Endothelial cell of umbilical vein (primary cell): ENCODE measurements around the gene TOM1. TPM values are rescaled to one million over a fixed set of nuclear protein-coding genes. Genes with fewer than 3 reads are reported as not detected.

Experiments
- BruUV-seq: library from RNA; stranded (reverse); fragments of 400-500 nt; replicated peaks from 2 replicates; lab custom pipeline; 2021; lab: Mats Ljungman, UMichigan
- CTCF ChIA-PET: fragments of 300-600, 350-600 bp; sonication (Branson Sonifier 250); formaldehyde crosslinking; loops from one replicate; lab custom pipeline; 2021; ENCODE audit warnings: antibody characterized with exemption, inconsistent platforms; lab: Charles Lee
- POLR2A ChIA-PET: fragments of 300-600, 350-600 bp; sonication (Branson Sonifier 250); formaldehyde crosslinking; loops from one replicate; lab custom pipeline; 2021; ENCODE audit warnings: antibody characterized with exemption, inconsistent platforms; lab: Charles Lee
- DNase-seq: peaks from one replicate; pipeline ENCODE4 v3.0.0-alpha.2; 2011; ENCODE audit warnings: low read depth, low spot score
- FAIRE-seq: peaks from 2 replicates; lab custom pipeline; 2011; peaks lifted over from hg19 to GRCh38; lab: Jason Lieb, UNC
- H2AFZ ChIP-seq: 2 replicates; pipeline ENCODE4 v1.6.0; 2012; ENCODE audit warnings: low read depth, low read length, control low read depth, inconsistent platforms
- H3K27ac ChIP-seq: 2 replicates; pipeline ENCODE4 v1.5.1; 2011; ENCODE audit warnings: low read depth, mild to moderate bottlenecking, control low read depth, low read length, moderate library complexity; ENCODE audit not compliant: insufficient read depth
- H3K27me3 ChIP-seq, 2 experiments: 2 replicates each; pipeline versions ENCODE4 v1.6.0 to v1.6.1; 2011; ENCODE audit warnings: low read length in 2 of 2, mixed read lengths in 1 of 2; ENCODE audit not compliant: control insufficient read depth in 2 of 2, insufficient read depth in 2 of 2
- H3K36me3 ChIP-seq, 2 experiments: 2 replicates in 1 of 2; 3 replicates in 1 of 2; pipeline ENCODE4 v1.5.1; 2011; ENCODE audit warnings: low read length in 2 of 2, mild to moderate bottlenecking in 1 of 2, moderate library complexity in 1 of 2; ENCODE audit not compliant: control insufficient read depth in 2 of 2, insufficient read depth in 2 of 2; ENCODE audit errors: extremely low read depth in 1 of 2
- H3K4me1 ChIP-seq: 3 replicates; pipeline ENCODE4 v1.5.1; 2011; ENCODE audit warnings: mild to moderate bottlenecking, low read length; ENCODE audit not compliant: control insufficient read depth, insufficient read depth; ENCODE audit errors: extremely low read depth
- H3K4me2 ChIP-seq: 2 replicates; pipeline ENCODE4 v1.6.1; 2011; ENCODE audit warnings: low read length, control low read depth, mixed read lengths; ENCODE audit not compliant: insufficient read depth
- H3K4me3 ChIP-seq, 3 experiments: fragments of 200-600 bp in 1 of 3; sonication (generic), shearing (Covaris generic) in 1 of 3; replicated peaks in 1 of 3; 2 replicates each; pipeline ENCODE4 v1.5.1; 2011 to 2016; ENCODE audit warnings: control low read depth in 3 of 3, low read length in 3 of 3, mild to moderate bottlenecking in 2 of 3, inconsistent platforms in 1 of 3, low read depth in 1 of 3, moderate library complexity in 1 of 3; ENCODE audit not compliant: insufficient read depth in 1 of 3
- H3K79me2 ChIP-seq: 2 replicates; pipeline ENCODE4 v1.6.0; 2012; ENCODE audit warnings: low read length, inconsistent platforms; ENCODE audit not compliant: control insufficient read depth, insufficient read depth
- H3K9ac ChIP-seq: replicated peaks from 2 replicates; pipeline ENCODE3; 2011; ENCODE audit warnings: low read length, control low read depth; ENCODE audit not compliant: insufficient read depth; ENCODE audit errors: extremely low read depth
- H3K9me1 ChIP-seq: replicated peaks from 3 replicates; pipeline ENCODE4 v1.6.0; 2011; ENCODE audit warnings: mild to moderate bottlenecking, low read length; ENCODE audit not compliant: control insufficient read depth, insufficient read depth; ENCODE audit errors: extremely low read depth
- H3K9me3 ChIP-seq: replicated peaks from 2 replicates; pipeline ENCODE4 v1.5.1; 2012; ENCODE audit warnings: low read length, inconsistent platforms; ENCODE audit not compliant: control insufficient read depth, insufficient read depth
- H4K20me1 ChIP-seq: replicated peaks from 2 replicates; pipeline ENCODE3; 2011; ENCODE audit warnings: mild to moderate bottlenecking, low read length; ENCODE audit not compliant: control insufficient read depth, insufficient read depth; ENCODE audit errors: extremely low read depth
- CTCF ChIP-seq, 2 donors: IDR thresholded peaks; 1 replicate in 1 of 2; 2 replicates in 1 of 2; pipeline ENCODE4 v1.5.1; 2011; ENCODE audit warnings: low read length in 2 of 2, mild to moderate bottlenecking in 2 of 2, moderate library complexity in 2 of 2, control low read depth in 1 of 2, inconsistent platforms in 1 of 2, low read depth in 1 of 2; ENCODE audit not compliant: insufficient read depth in 1 of 2; ENCODE audit errors: extremely low read depth in 1 of 2
- FOS ChIP-seq: IDR thresholded peaks from 2 replicates; pipeline ENCODE4 v1.6.1; 2011; ENCODE audit warnings: mild to moderate bottlenecking, low read length, moderate library complexity, borderline replicate concordance; ENCODE audit not compliant: insufficient read depth
- GATA2 ChIP-seq: IDR thresholded peaks from 2 replicates; pipeline ENCODE4 v1.7.0; 2011; ENCODE audit warnings: low read depth, mild to moderate bottlenecking, moderate library complexity, mixed read lengths, low read length; ENCODE audit not compliant: insufficient read length, insufficient read depth
- JUN ChIP-seq: IDR thresholded peaks from 2 replicates; pipeline ENCODE4 v1.6.1; 2011; ENCODE audit warnings: borderline replicate concordance, low read depth; ENCODE audit not compliant: insufficient read length, insufficient read depth
- MYC ChIP-seq: IDR thresholded peaks from one replicate; pipeline ENCODE4 v1.6.1; 2011; ENCODE audit warnings: mild to moderate bottlenecking, low read depth, low read length
- dilution Hi-C: fragments of 300-500 bp; cut with MboI; formaldehyde crosslinking; loops from one replicate; pipeline ENCODE4 v1.15.0; 2019; ENCODE audit warnings: low sequenced_read_pairs; ENCODE audit not compliant: extremely low pct_ligation_motif_present
- intact Hi-C: fragments of 100-400 bp; cut with micrococcal nuclease; formaldehyde crosslinking; loops from one replicate; pipeline ENCODE4 v1.10.0; 2022
- polyA plus RNA-seq, 4 experiments: library from polyadenylated mRNA; depleted of rRNA in 3 of 4; stranded (reverse) in 3 of 4; unstranded in 1 of 4; fragments of >200 nt; gene quantifications; 2 replicates each; pipeline versions ENCODE4 v1.2.1 to v1.2.3, GENCODE V29; 2011 to 2012; ENCODE audit warnings: missing spikeins in 1 of 4
- total RNA-seq: library from RNA; stranded (reverse); gene quantifications from 2 replicates; pipeline ENCODE4 v1.2.3, GENCODE V29; 2021

Gene TOM1
- total and polyA plus RNA-seq, 2 donors (not counting 3 experiments of a cell fraction or from before 2014, with no cell fraction given) = 36.4 to 74.4 TPM

GRCh38 chr22:35274154-35274871 lies 25.4 kb upstream of the TOM1 start:
- no peak overlapping the region for H3K4me3 ChIP-seq
- H3K4me2 ChIP-seq = no peak overlapping the region
- H3K79me2 ChIP-seq = peaks cover 4% of the 10 kb centered on the region
- no peak for DNase-seq
- dilution Hi-C loops (no loop called here), intact Hi-C loops (no loop called here)
- H3K27me3 ChIP-seq = no peaks in the 10 kb centered on the region
- ChIA-PET POLR2A (no interaction called here), CTCF (interaction anchor here (1.0 kb wide), 1 partner anchor 10 kb away, joined by 3 read pairs; no protein-coding TSS in a partner anchor)
- peaks cover 0 to 7% of the 10 kb centered on the region in 2 experiments for H3K36me3 ChIP-seq
- H3K9me3 ChIP-seq = no peaks in the 10 kb centered on the region
- no peak overlapping the region for H3K27ac ChIP-seq
- H4K20me1 ChIP-seq = no peaks in the 10 kb centered on the region
- FAIRE-seq = no peak
- no peak overlapping the region for H3K9ac ChIP-seq
- no TSS peak for BruUV-seq
- H2AFZ ChIP-seq = no peak overlapping the region
- no peaks in the 10 kb centered on the region for H3K9me1 ChIP-seq
- no peaks in the 10 kb centered on the region for H3K4me1 ChIP-seq
- no peak for TF ChIP-seq GATA2
- no peak for TF ChIP-seq MYC
- TF ChIP-seq JUN = no peak
- no peak for TF ChIP-seq FOS
- TF ChIP-seq CTCF (IDR thresholded peaks at IDR 0.05; ENCODE audit: extremely low read depth in 1 of 2, insufficient read depth in 1 of 2, low read depth in 1 of 2, low read length in 2 of 2) = no peak
